Esophagus squamous epithelium (tissue), 5 donors: ENCODE results near the gene PPP1R37. TPM values are rescaled to one million over a fixed set of nuclear protein-coding genes. Genes with fewer than 3 reads are reported as not detected.

Experiments used
- DNase-seq: peaks from one replicate; lab custom pipeline; 2025; lab: John Stamatoyannopoulos, UW
- H3K27ac ChIP-seq, 4 donors: fragments of 200-600 bp; sonication (generic); one replicate each; pipeline ENCODE4 v1.5.1; 2016 to 2019; ENCODE audit warnings: mild to moderate bottlenecking in 1 of 4
- H3K27me3 ChIP-seq, 4 donors: fragments of 200-600 bp; sonication (generic); 1 replicate in 3 of 4; 2 replicates in 1 of 4; pipeline versions ENCODE4 v1.5.1 to v1.6.0; 2017 to 2021; ENCODE audit warnings: antibody characterized with exemption in 1 of 4
- H3K36me3 ChIP-seq, 3 donors: fragments of 200-600 bp; sonication (generic); one replicate each; pipeline ENCODE4 v1.5.1; 2016 to 2019
- H3K4me1 ChIP-seq, 3 donors: fragments of 200-600 bp; sonication (generic); one replicate each; pipeline ENCODE4 v1.5.1; 2017 to 2019
- H3K4me3 ChIP-seq, 4 donors: fragments of 200-600 bp; sonication (generic); 1 replicate in 3 of 4; 2 replicates in 1 of 4; pipeline ENCODE4 v1.5.1; 2016 to 2019; ENCODE audit warnings: mild to moderate bottlenecking in 2 of 4, moderate library complexity in 1 of 4
- H3K9me3 ChIP-seq, 3 donors: fragments of 200-600 bp; sonication (generic); one replicate each; pipeline ENCODE4 v1.5.1; 2016 to 2019
- POLR2A ChIP-seq, 4 donors: fragments of 450-650 bp; IDR thresholded peaks; one replicate each; pipeline ENCODE4 v1.6.1; 2017; ENCODE audit warnings: antibody characterized with exemption in 4 of 4, mild to moderate bottlenecking in 4 of 4, moderate library complexity in 3 of 4
- WGBS, 2 donors: methylation state at CpG; one replicate each; pipeline ENCODE4 v1.1.5; 2018; 5-methylcytosine and 5-hydroxymethylcytosine counted together
- intact Hi-C: fragments of 100-400 bp; cut with DNase I; formaldehyde crosslinking; loops from one replicate; pipeline ENCODE4 v1.15.0; 2022
- total RNA-seq, 4 donors: library from RNA; depleted of rRNA; stranded (reverse); fragments of >200 nt; gene quantifications; one replicate each; pipeline ENCODE4 v1.1.0, GENCODE V29; 2016
- TF ChIP-seq, protein P1 (sequence below), 6 experiments: fragments of 450-650 bp in 4 of 6; fragments of 200-600 bp in 2 of 6; sonication (generic) in 2 of 6; IDR thresholded peaks; one replicate each; pipeline ENCODE4 v1.5.1; 2016 to 2019; ENCODE audit warnings: antibody characterized with exemption in 6 of 6, mild to moderate bottlenecking in 4 of 6, moderate library complexity in 4 of 6
- donor health status: DM: yes; HTN: yes; CAD: no.

The PPP1R37 gene
- total RNA-seq, 4 donors from 2014 or later: 25.1 to 35.5 (median 30.8) TPM

DNA sequence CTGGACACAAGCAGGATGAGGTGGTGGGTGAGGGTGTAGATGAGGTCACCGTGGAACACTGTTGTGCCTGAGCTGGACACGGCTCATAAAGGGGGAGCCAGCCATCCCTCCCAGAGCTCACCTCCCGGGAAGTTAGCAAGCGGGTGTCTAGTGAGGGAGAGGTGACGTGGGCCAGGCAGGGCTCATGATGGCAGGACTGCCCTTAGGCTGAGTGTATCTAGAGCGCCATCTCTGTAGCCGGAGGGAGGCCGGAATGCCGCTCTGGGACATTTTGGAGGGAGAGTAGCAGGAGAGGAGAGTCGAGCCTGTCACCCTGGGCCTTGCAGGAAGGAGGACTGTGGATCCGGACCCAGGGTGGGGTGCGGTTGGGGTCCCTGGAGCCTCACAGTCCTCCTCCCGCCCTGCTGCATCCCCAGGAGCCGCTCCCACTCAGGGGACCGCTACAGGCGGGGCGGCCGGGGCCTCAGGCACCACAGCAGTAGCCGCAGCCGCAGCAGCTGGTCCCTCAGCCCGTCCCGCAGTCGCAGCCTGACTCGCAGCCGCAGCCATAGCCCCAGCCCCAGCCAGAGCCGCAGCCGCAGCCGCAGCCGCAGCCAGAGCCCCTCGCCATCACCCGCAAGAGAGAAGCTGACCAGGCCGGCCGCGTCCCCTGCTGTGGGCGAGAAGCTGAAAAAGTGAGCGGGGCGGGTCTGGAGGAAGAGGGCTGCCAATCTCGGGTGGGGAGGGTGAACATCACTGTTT, 25.9 kb upstream of the PPP1R37 start:
- intact Hi-C loops: no loop called here
- TF ChIP-seq POLR2A (IDR thresholded peaks at IDR 0.05): no peak
- TF ChIP-seq, protein P1, sequence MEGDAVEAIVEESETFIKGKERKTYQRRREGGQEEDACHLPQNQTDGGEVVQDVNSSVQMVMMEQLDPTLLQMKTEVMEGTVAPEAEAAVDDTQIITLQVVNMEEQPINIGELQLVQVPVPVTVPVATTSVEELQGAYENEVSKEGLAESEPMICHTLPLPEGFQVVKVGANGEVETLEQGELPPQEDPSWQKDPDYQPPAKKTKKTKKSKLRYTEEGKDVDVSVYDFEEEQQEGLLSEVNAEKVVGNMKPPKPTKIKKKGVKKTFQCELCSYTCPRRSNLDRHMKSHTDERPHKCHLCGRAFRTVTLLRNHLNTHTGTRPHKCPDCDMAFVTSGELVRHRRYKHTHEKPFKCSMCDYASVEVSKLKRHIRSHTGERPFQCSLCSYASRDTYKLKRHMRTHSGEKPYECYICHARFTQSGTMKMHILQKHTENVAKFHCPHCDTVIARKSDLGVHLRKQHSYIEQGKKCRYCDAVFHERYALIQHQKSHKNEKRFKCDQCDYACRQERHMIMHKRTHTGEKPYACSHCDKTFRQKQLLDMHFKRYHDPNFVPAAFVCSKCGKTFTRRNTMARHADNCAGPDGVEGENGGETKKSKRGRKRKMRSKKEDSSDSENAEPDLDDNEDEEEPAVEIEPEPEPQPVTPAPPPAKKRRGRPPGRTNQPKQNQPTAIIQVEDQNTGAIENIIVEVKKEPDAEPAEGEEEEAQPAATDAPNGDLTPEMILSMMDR (IDR thresholded peaks at IDR 0.05): no peak

DNA sequence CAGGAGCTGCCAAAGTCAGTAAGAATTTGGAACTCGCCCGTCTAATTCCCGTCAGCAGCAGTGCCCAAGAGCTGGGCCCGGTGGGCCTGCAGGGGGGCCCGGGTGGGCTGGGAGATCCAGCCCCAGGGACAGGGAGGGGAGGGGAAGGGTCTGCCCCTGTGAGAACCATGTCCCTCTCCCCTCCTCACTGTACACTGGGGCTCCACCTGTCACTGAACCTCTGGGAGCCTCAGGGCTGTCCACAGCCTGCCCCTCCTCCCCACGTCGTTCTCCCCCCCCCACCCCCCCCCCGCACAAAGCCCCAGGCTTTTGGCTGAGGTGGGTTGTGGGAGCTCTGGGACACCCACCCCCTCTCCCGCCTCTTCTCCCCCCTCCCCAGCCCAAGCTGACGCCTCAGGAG, 24.9 kb upstream of the PPP1R37 start:
- 0% methylated on average over 1 of the region's 10 CpGs; no CpG with 5 or more reads in 1 of the 2 donors for WGBS, 2 donors

More for the DNA sequence above, 25.9 kb upstream of the PPP1R37 start:
- Histone ChIP-seq H3K4me1 (peaks cover 19 to 52% (median 33%) of the 10 kb centered on the region in 3 donors), H3K27me3 (no peaks in the 10 kb centered on the region), H3K36me3 (peaks cover 43 to 99% (median 76%) of the 10 kb centered on the region in 3 donors), H3K9me3 (no peaks in the 10 kb centered on the region), H3K27ac (no peak overlapping the region), H3K4me3 (no peak overlapping the region)
- 84 to 94% methylated on average over 5 to 10 of the region's 38 CpGs for WGBS, 2 donors
- no peak for DNase-seq

DNA sequence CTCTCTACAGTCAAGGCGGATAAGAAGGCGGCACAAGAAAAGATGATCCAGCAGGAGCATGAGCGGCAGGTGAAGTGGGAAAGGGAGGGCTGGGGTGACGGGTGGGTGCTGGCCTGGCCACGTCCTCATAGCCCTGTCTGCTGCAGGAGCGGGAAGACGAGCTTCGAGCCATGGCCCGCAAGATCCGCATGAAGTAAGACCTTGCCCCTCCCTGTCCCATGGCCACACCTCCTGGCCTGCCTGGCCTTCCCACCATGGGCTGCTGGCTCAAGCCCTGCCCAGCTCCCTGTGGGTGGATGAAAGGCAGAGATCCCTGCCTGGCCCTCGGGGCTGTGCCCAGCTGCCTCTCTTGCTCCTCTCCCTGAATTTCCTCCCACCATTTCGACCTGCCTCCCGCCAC, 23.9 kb upstream of the PPP1R37 start:
- Histone ChIP-seq H3K4me3 (no peak overlapping the region), H3K27ac (peak overlapping the region; percentile 55 to 95 (median 66)), H3K27me3 (no peaks in the 10 kb centered on the region), H3K4me1 (peaks cover 23 to 71% (median 45%) of the 10 kb centered on the region in 3 donors), H3K9me3 (no peaks in the 10 kb centered on the region), H3K36me3 (peaks cover 34 to 84% (median 59%) of the 10 kb centered on the region in 3 donors)
- no peak for DNase-seq
- intact Hi-C loops: no loop called here
- no peak for TF ChIP-seq POLR2A (IDR thresholded peaks at IDR 0.05)
- TF ChIP-seq, protein P1 (IDR thresholded peaks at IDR 0.05): no peak
- 42 to 45% methylated on average over 12 to 13 of the region's 13 CpGs for WGBS, 2 donors

More for the DNA sequence above, 24.9 kb upstream of the PPP1R37 start:
- Histone ChIP-seq H3K4me1 (peaks cover 23 to 61% (median 43%) of the 10 kb centered on the region in 3 donors), H3K9me3 (no peaks in the 10 kb centered on the region), H3K36me3 (peaks cover 43 to 93% (median 69%) of the 10 kb centered on the region in 3 donors), H3K27ac (peak overlapping the region in 2 of 4 donors; percentile 32 to 95), H3K27me3 (no peaks in the 10 kb centered on the region), H3K4me3 (no peak overlapping the region)
- intact Hi-C loops: no loop called here
- no peak for DNase-seq
- TF ChIP-seq, protein P1 (IDR thresholded peaks at IDR 0.05): no peak
- TF ChIP-seq POLR2A (IDR thresholded peaks at IDR 0.05): no peak

DNA sequence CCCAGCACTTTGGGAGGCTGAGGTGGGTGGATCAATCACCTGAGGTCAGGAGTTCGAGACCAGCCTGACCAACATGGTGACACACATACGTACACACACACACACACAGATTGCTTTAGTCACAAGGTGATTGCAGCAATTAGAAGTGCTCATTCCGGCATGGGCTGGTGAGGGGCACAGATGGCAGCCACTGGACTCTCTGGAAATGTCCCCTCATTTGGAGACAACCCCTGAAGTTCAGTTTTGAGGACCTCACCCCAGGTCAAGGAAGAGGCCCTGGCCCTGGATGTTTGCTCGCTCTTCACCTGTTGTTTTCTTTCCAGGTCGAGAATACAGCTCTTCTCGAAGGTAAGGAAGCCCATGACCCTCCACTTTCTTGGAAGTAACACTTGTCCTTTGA, 22.8 kb upstream of the PPP1R37 start:
- Histone ChIP-seq H3K36me3 (peaks cover 23 to 72% (median 47%) of the 10 kb centered on the region in 3 donors), H3K27ac (peak overlapping the region; percentile 58 to 95 (median 72))
- TF ChIP-seq, protein P1 (IDR thresholded peaks at IDR 0.05): no peak
- no peak for TF ChIP-seq POLR2A (IDR thresholded peaks at IDR 0.05)

More for the DNA sequence above, 22.8 kb upstream of the PPP1R37 start:
- intact Hi-C loops: no loop called here
- WGBS, 2 donors: 71 to 94% methylated on average over 3 of the region's 6 CpGs
- no peak for DNase-seq
- H3K4me3 ChIP-seq: no peak overlapping the region
- no peaks in the 10 kb centered on the region for H3K9me3 ChIP-seq
- H3K4me1 ChIP-seq: peaks cover 32 to 83% (median 53%) of the 10 kb centered on the region in 3 donors
- H3K27me3 ChIP-seq: no peaks in the 10 kb centered on the region
